ENCODE data around the gene TMCC1. TPM values are rescaled to one million over a fixed set of nuclear protein-coding genes. Genes with fewer than 3 reads are reported as not detected.

The TMCC1 gene
- polyA plus RNA-seq, 1 experiment: 14.4 TPM

DNA sequence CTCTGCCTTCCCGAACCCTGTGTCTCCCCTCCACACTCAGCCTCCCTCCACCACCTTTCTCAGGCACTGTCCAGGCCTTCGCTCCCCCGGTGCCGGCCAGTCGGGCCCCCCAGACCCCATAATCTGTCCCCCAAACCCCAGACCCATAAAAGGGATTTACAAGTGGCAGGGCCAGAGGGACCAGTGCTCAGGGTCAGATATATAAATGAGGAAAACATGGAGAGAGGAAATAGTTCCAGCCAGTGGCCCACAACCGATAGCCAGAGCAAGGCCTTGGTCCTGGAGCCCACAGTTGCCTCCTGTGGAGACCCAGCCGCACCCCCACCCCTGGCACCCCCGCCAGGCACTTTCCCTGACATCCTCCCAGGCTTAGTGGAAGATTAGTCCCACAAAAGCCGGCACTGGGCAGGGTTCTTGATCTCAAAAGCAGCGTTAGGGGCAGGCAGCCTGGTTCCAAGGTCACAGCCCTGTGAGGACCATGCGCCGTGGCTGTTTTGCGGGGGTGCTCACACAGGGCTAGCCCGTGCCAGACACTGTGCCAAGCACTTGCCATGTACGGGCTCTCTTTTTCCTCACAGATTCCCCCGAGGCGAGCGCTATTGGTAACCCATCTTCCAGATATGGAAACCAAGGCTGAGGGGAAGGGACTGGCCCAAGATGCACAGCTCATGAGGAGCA, 286.0 kb downstream of the TMCC1 start:
- CTCF ChIA-PET: interaction anchor here (1.2 to 3.4 kb wide), 3 partner anchors 9 to 117 kb away, joined by 3 to 15 read pairs (median 4); no protein-coding TSS in a partner anchor
- POLR2A ChIA-PET: interaction anchor here (0.6 kb wide), 1 partner anchor 24 kb away, joined by 3 read pairs; no protein-coding TSS in a partner anchor
- H3K27me3 ChIP-seq (ENCODE audit: control insufficient read depth, insufficient read depth, low read length): no peaks in the 10 kb centered on the region
- no peak for DNase-seq (ENCODE audit: low read depth)
- H3K4me3 ChIP-seq (ENCODE audit: low read depth, low read length): peak overlapping the region; percentile 51
- TF ChIP-seq, protein P1, sequence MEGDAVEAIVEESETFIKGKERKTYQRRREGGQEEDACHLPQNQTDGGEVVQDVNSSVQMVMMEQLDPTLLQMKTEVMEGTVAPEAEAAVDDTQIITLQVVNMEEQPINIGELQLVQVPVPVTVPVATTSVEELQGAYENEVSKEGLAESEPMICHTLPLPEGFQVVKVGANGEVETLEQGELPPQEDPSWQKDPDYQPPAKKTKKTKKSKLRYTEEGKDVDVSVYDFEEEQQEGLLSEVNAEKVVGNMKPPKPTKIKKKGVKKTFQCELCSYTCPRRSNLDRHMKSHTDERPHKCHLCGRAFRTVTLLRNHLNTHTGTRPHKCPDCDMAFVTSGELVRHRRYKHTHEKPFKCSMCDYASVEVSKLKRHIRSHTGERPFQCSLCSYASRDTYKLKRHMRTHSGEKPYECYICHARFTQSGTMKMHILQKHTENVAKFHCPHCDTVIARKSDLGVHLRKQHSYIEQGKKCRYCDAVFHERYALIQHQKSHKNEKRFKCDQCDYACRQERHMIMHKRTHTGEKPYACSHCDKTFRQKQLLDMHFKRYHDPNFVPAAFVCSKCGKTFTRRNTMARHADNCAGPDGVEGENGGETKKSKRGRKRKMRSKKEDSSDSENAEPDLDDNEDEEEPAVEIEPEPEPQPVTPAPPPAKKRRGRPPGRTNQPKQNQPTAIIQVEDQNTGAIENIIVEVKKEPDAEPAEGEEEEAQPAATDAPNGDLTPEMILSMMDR (IDR thresholded peaks at IDR 0.05; ENCODE audit: insufficient read depth, low read depth, low read length): no peak
- no peaks in the 10 kb centered on the region for H3K36me3 ChIP-seq (ENCODE audit: control insufficient read depth, insufficient read depth, low read length)

- DNase-seq (ENCODE audit: low read depth): no peak
- Histone ChIP-seq H3K27me3 (ENCODE audit: control insufficient read depth, insufficient read depth, low read length) (no peaks in the 10 kb centered on the region), H3K36me3 (ENCODE audit: control insufficient read depth, insufficient read depth, low read length) (no peaks in the 10 kb centered on the region), H3K4me3 (ENCODE audit: low read depth, low read length) (peak within 1 kb of the TSS; percentile 70)
- ChIA-PET POLR2A (interaction anchor here (0.6 kb wide), 1 partner anchor 25 kb away, joined by 3 read pairs; no protein-coding TSS in a partner anchor), CTCF (interaction anchor here (0.7 to 3.4 kb wide), 5 partner anchors 10 to 222 kb away, joined by 3 to 15 read pairs (median 4); no protein-coding TSS in a partner anchor)
- TF ChIP-seq, protein P1 (IDR thresholded peaks at IDR 0.05; ENCODE audit: insufficient read depth, low read depth, low read length): no peak
Observed at GRCh38 chr3:129606636-129607390, 286.7 kb downstream of the TMCC1 start, which contains the start of gene PLXND1. Gene PLXND1, minus strand, starts transcription at chr3:129606676. Its CDS starts 37 bp downstream, at chr3:129606639.

- no peaks in the 10 kb centered on the region for H3K36me3 ChIP-seq (ENCODE audit: control insufficient read depth, insufficient read depth, low read length)
- DNase-seq (ENCODE audit: low read depth): no peak
- ChIA-PET CTCF (interaction anchor here (0.7 to 1.6 kb wide), 8 partner anchors 9 to 223 kb away, joined by 3 to 13 read pairs (median 4); no protein-coding TSS in a partner anchor), POLR2A (interaction anchor here (1.2 kb wide), 1 partner anchor 10 kb away, joined by 3 read pairs; no protein-coding TSS in a partner anchor)
- H3K27me3 ChIP-seq (ENCODE audit: control insufficient read depth, insufficient read depth, low read length): no peaks in the 10 kb centered on the region
- TF ChIP-seq, protein P1 (IDR thresholded peaks at IDR 0.05; ENCODE audit: insufficient read depth, low read depth, low read length): no peak
- H3K4me3 ChIP-seq (ENCODE audit: low read depth, low read length): peak overlapping the region; percentile 70
Observed at GRCh38 chr3:129605922-129606635, 287.4 kb downstream of the TMCC1 start.

DNA sequence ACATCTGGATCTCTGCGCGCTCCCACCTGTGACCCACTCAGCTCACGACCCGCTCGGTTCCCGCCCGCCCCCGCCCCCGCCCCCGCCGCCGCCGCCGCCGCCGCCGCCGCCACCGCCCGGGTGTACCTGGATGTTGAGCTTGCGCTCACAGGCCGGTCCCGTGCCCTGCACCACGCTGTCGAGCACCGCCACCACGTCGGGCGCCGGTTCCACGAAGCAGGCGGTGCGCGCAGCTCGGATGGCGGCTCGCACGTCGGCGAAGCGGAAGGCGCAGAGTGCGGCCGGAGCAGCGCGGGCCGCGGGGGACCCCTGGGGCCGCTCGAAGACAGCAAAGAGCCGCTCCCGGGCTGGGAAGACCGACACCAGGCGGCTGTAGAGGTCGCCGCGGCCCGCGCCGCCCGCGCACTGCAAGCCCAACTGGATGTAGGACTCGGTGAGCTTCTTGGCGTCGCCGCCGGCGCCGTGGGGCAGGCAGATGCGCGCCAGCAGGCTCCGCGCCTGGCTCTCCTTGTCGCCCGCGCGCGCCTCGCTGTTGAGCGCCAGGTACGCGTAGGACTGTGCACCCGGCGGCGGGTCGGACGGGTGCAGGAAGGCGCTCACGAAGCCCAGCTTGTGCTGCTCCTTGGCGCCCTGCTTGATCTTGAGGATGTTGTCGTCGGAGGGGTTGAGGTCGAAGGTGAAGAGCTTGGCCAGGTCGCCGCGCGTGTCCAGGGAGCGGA, 288.1 kb downstream of the TMCC1 start:
- ChIA-PET POLR2A (interaction anchor here (1.2 kb wide), 1 partner anchor 9 kb away, joined by 3 read pairs; no protein-coding TSS in a partner anchor), CTCF (interaction anchor here (0.9 to 1.6 kb wide), 6 partner anchors 9 to 222 kb away, joined by 3 to 13 read pairs (median 4); no protein-coding TSS in a partner anchor)
- Histone ChIP-seq H3K36me3 (ENCODE audit: control insufficient read depth, insufficient read depth, low read length) (no peaks in the 10 kb centered on the region), H3K27me3 (ENCODE audit: control insufficient read depth, insufficient read depth, low read length) (no peaks in the 10 kb centered on the region), H3K4me3 (ENCODE audit: low read depth, low read length) (peak overlapping the region; percentile 70)
- TF ChIP-seq, protein P1 (IDR thresholded peaks at IDR 0.05; ENCODE audit: insufficient read depth, low read depth, low read length): peak; percentile 13; the same call in 1 of the 2 replicates
- no peak for DNase-seq (ENCODE audit: low read depth)
